HG02943 (cell line): ENCODE measurements around the gene TGM4.

Experiments used
- ATAC-seq: cut with Tn5 transposase; IDR thresholded peaks from one replicate; pipeline ENCODE4 v1.9.1; 2021; ENCODE audit warnings: mild to moderate bottlenecking, low read depth, moderate library complexity; ENCODE audit not compliant: unreplicated experiment

Gene TGM4

DNA sequence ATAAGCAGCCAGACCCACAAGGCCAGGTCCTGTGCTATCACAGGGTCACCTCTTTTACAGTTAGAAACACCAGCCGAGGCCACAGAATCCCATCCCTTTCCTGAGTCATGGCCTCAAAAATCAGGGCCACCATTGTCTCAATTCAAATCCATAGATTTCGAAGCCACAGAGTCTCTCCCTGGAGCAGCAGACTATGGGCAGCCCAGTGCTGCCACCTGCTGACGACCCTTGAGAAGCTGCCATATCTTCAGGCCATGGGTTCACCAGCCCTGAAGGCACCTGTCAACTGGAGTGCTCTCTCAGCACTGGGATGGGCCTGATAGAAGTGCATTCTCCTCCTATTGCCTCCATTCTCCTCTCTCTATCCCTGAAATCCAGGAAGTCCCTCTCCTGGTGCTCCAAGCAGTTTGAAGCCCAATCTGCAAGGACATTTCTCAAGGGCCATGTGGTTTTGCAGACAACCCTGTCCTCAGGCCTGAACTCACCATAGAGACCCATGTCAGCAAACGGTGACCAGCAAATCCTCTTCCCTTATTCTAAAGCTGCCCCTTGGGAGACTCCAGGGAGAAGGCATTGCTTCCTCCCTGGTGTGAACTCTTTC lies 39.6 kb downstream of the TGM4 start:
- ATAC-seq: no peak

DNA sequence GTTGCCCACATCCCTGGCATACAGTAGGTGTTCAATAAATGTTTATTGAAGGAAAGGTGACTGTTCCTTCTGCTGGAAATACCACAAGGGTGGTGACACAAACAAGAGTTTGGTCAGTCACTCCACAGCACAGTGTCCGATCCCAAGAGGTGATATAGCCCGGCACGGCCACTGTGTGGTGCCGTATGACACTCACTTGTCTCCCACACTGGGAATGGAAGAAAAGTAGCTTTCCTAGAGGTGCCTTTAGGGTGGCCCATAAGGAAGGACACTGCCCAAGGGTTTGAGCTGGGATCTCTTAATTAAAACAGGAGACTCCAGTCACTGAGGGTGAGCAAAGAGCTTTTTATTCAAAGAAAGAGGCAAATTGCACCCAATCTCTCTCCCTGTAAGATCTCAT lies 40.5 kb downstream of the TGM4 start:
- ATAC-seq: no peak

DNA sequence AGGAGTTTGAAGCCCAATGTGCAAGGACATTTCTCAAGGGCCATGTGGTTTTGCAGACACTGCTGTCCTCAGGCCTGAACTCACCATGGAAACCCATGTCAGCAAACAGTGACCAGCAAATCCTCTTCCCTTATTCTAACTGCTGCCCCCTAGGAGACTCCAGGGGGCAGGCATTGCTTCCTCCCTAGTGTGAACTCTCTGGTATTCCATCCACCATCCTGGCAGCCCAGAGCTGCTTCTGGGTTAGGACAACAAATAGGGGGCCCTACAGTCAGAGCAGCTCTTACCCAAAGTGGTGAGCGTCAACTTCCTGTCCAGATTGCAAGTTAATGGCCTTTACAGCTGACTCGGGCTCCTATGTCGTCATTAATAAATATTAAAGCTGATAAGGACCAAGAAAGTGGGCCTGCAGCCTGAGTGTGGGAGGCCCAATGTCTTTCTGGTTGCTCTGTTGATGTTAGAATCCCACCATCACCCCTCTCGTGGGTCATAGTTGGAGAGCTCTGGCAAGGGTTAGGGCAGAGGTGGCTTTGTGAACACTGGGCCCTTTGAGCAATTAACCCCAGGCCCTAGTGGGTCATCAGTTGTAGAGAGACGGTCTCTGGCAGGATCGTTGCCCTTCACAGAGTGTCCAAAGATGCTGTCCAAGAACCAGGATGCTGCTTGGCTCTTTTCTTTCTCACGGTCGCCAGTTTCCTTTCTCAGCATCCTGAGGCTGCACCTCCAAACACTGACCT lies 41.5 kb downstream of the TGM4 start:
- ATAC-seq: no peak

- no peak for ATAC-seq
These were observed 43.7 kb downstream of the TGM4 start for GRCh38 chr3:44918087-44918486.

DNA sequence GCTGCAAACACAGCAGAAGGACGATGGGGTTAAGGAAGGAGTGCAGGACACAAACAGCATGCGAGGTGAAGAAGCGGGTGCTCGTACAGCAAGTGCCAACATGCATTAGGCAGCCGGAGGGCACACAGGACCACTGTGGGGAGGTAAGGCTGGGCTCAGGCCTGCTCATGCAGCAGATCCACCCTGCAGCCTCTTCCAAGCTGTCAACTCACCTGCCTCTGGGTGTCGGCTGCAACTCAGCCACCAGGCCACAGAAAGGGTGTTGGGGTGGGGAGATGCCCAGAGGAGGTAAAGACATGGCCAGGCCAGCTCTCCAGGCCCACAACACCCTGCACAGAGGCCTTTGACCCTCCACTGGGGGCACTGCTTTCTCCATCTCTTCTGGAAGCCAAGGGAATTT lies 44.2 kb downstream of the TGM4 start:
- ATAC-seq: no peak

GRCh38 chr3:44920081-44920480 lies 45.7 kb downstream of the TGM4 start:
- no peak for ATAC-seq

- no peak for ATAC-seq
These were observed 49.4 kb downstream of the TGM4 start for GRCh38 chr3:44923632-44924456.

DNA sequence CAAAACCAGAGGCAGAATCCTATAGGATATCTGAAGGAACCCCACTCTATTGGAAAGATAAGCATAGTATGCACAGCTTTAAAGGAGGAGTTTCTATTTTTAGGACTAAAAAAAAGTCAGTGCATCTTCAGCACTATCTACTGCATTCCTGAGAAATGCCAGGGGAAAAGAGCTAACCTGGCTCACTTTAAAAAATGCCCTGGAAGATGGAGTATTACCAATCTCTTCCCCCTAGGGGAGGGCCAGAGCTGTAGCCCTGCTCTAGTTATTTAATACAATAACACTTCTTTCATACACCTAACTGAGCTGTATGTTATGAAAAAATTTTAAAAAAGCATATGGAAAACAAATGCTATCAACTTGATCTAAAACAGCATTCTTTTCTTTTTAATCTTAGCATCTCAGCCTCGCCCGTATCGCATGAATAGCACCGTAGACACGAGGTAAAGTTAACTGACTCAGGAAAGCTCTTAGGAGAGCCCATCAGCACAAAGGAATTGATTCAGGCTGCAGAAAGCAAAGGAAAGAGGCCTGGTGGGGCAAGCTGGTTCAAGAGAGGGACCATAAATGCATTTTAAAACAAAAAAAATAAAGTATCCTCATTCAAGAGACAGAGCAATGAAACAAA lies 50.2 kb downstream of the TGM4 start:
- no peak for ATAC-seq

DNA sequence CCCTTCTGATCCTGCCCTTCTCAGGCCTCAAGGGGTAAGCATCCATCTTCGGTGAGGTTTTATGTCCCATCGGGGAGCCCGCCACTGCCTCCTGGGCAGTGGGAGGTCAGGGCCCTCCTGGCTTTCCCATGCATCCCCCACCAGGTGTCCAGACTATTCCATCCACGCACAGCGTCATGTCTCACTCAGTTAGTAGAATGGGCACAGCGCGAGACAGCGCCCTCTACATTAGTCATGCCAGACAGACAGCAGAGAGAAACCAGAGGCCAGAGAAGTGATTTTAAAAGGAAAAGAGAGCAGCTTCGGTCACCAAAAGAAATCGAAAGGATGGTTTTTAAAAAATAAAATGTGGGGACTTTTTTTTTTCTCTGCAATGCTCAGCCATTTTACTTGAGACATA lies 51.8 kb downstream of the TGM4 start:
- no peak for ATAC-seq

DNA sequence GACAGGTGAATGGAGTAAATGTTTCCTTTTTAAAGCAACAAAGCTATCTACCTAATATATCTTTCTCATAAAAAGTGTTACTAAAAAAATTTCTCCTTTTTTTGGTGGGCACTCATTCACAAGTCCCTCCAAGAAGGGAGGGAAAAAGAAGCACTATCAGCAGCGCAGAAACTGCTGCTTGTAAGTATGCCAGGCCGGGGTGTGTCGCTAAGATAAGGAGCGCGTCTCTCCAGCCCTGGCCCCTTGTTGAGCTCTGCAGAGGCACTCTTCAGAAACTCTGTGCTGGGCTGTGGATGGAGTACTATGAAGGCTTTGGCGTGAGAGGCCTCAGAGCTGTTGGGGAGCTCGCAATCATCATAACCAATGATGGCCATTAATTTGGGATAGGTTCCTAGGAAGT lies 52.5 kb downstream of the TGM4 start:
- no peak for ATAC-seq

DNA sequence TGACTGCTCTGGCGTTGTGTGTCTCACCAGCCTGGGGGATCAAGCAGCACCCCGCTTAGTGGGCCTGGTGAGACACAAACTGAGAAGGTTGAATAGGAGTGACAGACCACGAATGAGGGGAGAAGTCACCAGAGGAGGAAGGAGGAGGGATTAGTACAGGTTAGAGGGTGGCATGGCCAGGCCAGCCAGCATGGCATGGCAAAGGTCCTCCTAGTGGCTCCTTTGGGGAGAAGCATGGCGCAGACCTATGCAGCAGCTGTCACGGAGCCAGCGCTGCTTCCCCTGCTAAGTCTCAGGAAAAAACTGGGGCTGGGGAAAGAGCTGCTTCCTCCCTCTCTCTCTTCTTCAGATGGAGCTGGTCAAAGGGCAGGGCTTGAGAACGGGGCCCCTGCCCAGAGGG lies 53.0 kb downstream of the TGM4 start:
- ATAC-seq: no peak

DNA sequence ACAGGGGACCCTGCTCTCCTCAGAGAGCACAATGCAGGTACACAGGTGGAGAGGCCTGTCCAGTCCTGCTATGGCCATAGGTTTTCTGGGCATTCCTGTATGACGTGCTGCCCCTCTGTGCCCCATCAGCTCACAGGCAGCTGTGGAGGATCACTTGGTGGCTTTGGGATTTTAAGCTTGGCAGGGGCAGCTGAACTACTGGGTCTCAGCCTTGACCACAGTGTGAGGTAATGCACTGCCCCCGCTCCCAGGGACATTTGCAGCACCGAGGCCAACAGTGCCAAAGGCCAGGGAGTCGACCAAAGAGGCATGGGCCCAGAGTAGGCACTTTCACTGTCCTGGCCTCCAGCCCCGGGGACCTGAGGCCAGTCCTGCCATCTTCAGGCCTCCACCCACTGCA lies 55.4 kb downstream of the TGM4 start:
- ATAC-seq: no peak

DNA sequence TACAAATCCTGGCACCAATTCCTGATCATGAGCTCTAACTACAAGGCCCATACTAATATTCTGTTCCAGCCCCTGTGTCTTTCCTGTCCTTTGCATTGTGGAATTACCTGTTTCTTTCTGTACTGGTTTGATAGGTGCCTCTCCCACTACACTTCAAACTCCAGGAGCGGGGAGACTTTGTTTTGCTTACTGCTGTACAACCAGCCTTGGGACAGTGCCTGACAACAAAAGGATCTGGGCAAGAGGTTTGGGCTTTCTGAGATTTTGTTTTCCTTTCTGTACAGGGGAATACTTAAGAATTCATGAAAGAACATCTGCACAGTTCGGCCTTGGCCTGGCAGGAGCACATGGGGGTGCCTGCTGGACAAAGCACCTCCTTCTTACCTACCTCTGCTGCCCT lies 56.5 kb downstream of the TGM4 start:
- ATAC-seq: no peak

- ATAC-seq: no peak
These were observed 57.4 kb downstream of the TGM4 start for GRCh38 chr3:44931791-44932190.

DNA sequence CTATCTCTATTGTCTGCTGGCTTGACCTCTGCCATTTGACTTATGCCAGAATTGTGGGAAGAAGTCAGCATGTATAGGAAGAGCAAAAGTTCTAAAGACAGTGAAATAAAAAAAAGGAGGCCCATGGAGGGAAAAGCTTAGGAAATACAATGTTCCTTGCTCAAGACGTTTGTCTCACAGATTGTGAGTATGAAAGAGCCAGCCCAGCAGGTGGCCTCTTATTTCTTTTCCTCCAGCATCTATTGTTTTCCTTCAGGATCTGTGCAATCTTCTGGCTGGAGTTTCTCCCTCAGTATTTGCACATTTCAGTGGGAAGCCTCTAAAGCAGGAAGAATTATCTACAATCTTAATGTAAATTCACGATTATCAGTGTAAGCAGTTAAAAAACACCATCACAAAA lies 57.9 kb downstream of the TGM4 start:
- no peak for ATAC-seq

DNA sequence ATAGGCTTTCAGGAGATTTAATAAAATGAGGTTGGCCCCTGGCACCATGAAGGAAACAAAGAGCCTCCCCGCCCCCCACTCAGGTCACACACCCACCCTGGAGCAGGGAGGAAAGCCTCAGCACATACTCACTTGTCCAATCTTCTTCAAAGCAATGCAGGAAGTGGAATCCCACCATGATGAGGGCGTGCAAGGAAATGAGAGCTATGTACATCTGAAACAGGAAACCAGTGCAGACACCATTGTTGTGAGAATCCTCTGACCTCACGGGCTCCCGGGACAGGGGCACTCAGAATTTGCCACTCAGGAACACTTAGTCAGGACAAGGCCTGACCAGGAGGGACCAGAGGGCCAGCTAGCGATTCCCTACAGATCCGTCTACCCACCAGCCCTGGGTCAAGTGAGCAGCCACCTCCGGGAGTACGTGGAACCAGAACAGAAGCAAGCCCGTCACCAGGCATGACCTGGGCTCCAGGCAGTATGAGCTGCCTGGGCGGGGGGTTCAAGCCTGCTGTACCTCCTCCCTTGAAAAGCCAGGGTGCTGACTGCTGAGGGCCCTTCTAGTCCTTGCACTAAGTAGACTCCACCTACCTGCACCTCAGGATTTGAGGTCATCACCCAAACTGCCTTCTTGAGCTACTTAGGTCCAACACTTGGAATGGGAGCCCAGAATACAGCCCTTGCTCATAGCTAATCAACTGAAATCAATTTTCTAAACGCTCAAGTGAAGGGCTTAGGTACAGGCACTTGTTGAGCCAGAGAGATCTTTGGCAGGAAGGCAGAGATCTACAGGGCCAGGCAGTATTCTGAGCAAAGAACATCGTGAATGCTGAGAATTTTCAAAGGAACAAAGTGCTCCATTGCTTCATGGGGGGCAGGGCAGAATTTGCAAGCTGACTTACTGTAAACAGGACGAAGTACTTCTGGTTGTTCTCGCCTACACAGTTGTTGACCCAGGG lies 58.9 kb downstream of the TGM4 start:
- no peak for ATAC-seq

- no peak for ATAC-seq
These were observed 65.2 kb downstream of the TGM4 start for GRCh38 chr3:44939581-44940036.

GRCh38 chr3:44942202-44942921 lies 68.0 kb downstream of the TGM4 start:
- ATAC-seq: no peak

- ATAC-seq: no peak
These were observed 73.8 kb downstream of the TGM4 start for GRCh38 chr3:44948239-44948638.
